HEK293T (cell line): Measurements from ENCODE around the gene BRINP1.

ENCODE experiments used
- ARNT ChIP-seq: fragments of 450-650 bp; IDR thresholded peaks from 2 replicates; pipeline ENCODE4 v1.6.1; 2017; ENCODE audit warnings: mild to moderate bottlenecking
- CTBP1 ChIP-seq: fragments of 450-650 bp; IDR thresholded peaks from 2 replicates; pipeline ENCODE4 v1.6.1; 2016; ENCODE audit warnings: borderline replicate concordance
- ELF4 ChIP-seq: fragments of 450-650 bp; IDR thresholded peaks from 2 replicates; pipeline ENCODE4 v1.6.1; 2017; ENCODE audit warnings: antibody characterized with exemption
- FOXK2 ChIP-seq: fragments of 450-650 bp; IDR thresholded peaks from 2 replicates; pipeline ENCODE4 v1.6.1; 2016; ENCODE audit warnings: mild to moderate bottlenecking
- FOXM1 ChIP-seq: fragments of 450-650 bp; IDR thresholded peaks from 2 replicates; pipeline ENCODE4 v1.6.1; 2017; ENCODE audit warnings: mild to moderate bottlenecking, borderline replicate concordance
- HDGF ChIP-seq: fragments of 450-650 bp; IDR thresholded peaks from 2 replicates; pipeline ENCODE4 v1.6.1; 2017; ENCODE audit warnings: antibody characterized with exemption, borderline replicate concordance
- SUZ12 ChIP-seq: fragments of 450-650 bp; IDR thresholded peaks from 2 replicates; pipeline ENCODE4 v1.6.1; 2016; ENCODE audit warnings: mild to moderate bottlenecking

GRCh38 chr9:119391878-119392277 lies 22.6 kb upstream of the BRINP1 start:
- TF ChIP-seq FOXM1 (no peak), ELF4 (no peak), SUZ12 (no peak), HDGF (no peak), CTBP1 (no peak), ARNT (no peak), FOXK2 (no peak)
